ENCODE data around the gene TUBG1. TPM values are rescaled to one million over a fixed set of nuclear protein-coding genes. Genes with fewer than 3 reads are reported as not detected.

The TUBG1 gene
- total and polyA plus RNA-seq, 2 of the 8 experiments (the other 6 are each of a cell fraction or from before 2014, with no cell fraction given): 109 to 208 TPM

GRCh38 chr17:42629411-42630009, 20.0 kb downstream of the TUBG1 start (continued):
- no peak for TF ChIP-seq CHD7 (IDR thresholded peaks at IDR 0.05; ENCODE audit: insufficient replicate concordance, low read length)
- TF ChIP-seq CEBPB (IDR thresholded peaks at IDR 0.05; ENCODE audit: low read depth, low read length): no peak
- no peak for TF ChIP-seq JUND (IDR thresholded peaks at IDR 0.05; ENCODE audit: low read length)
- no peak for TF ChIP-seq PHF8 (conservative IDR thresholded peaks at IDR 0.05; ENCODE audit: low read depth, low read length)
- no peak for TF ChIP-seq CHD2 (IDR thresholded peaks at IDR 0.05; ENCODE audit: low read length)
- TF ChIP-seq CBX8 (IDR thresholded peaks at IDR 0.05; ENCODE audit: borderline replicate concordance, low read depth, low read length): no peak
- TF ChIP-seq ATF3 (IDR thresholded peaks at IDR 0.05; ENCODE audit: insufficient read depth, low read depth, low read length): no peak
- no peak for TF ChIP-seq SIN3A (conservative IDR thresholded peaks at IDR 0.05 in 1 of 2, IDR thresholded peaks at IDR 0.05 in 1 of 2; ENCODE audit: low read depth in 1 of 2, low read length in 2 of 2)
- no peak for TF ChIP-seq USF2 (IDR thresholded peaks at IDR 0.05; ENCODE audit: low read length)

Data from H1 (cell line).